Stimulated activated CD8-positive, alpha-beta memory T cell treated with anti-CD3 and anti-CD28 coated beads, Interleukin-15, amount 100 ng/mL, for 4 hours (primary cell): ENCODE measurements around the gene ARPC1A.
"Not testable (repeated sequence)": the region's sequence is repeated elsewhere in the genome, so short reads cannot be mapped to it uniquely, and the experiment has no call there.

ENCODE experiments used
- DNase-seq, 2 donors: peaks; one replicate each; pipeline ENCODE4 v3.0.0-alpha.2; 2020; ENCODE audit warnings: low read depth in 2 of 2

The ARPC1A gene

DNA sequence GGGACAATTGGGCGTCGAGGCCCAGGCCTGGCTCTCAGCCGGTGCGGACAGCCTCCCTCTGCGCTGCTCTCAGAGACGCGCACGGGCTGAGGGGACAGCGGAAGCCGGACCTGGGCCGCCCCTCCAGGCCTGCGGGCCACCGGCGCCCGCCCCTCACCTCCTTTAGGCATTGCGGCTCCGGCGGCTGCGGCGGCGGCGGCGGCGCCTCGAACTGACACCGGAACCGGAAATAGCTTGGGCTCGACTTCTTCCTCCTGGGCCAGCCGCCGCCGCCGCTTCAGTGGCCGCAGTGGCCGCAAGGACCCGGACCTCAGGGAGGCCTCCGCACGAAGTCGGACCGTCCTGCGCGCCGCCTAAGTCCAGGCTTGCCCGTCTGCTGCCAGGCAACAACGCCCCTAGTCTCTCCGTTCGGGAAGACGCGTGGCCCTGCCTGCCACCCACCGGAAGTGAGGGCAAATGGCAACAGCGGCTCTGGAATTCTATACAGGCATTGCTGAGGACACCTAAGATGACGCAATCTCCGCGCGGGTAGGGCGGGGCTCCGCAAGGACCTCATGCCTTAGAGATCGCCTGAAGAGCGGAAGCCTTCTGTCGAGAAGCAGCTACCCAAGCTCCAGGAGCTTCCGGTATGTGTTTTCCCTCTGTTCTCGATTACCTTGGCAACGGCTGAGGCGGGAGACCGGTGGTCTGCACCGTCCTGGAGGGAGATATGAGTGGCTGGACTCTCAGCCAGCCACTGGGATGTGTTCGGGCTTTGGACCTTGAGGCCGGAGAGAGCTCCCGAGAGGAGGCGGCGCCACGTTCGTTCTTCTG lies 82.9 kb downstream of the ARPC1A start, which contains the start of the genes BUD31 and PDAP1:
Gene BUD31 (plus strand): TSS at position 591 of the 813 bp plus-strand sequence. CDS start 2,124 bp downstream, outside the sequence.
Gene PDAP1 (minus strand): TSS at position 219 of the 813 bp plus-strand sequence. CDS start 49 bp downstream, at position 170.
- peak; percentile 90 to 91 for DNase-seq

DNA sequence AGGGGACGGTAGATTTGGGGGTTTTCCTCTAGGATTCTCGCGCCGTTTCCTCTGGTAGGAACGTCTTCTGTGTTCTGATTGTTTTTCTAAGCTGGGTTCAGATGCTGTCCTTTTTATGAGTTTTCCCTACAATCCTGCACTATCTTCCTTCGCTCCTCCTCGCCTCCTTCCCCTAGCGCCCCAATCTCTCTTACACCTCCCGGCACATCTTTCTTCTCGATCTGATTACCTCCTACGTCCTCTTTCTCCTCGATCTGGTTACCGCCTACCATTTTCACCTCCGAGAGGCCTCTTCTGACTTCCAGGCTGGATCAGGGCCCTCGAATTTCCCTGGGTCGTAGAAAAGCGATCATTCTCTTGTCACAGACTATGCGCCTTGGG lies 83.5 kb downstream of the ARPC1A start:
- no peak for DNase-seq

DNA sequence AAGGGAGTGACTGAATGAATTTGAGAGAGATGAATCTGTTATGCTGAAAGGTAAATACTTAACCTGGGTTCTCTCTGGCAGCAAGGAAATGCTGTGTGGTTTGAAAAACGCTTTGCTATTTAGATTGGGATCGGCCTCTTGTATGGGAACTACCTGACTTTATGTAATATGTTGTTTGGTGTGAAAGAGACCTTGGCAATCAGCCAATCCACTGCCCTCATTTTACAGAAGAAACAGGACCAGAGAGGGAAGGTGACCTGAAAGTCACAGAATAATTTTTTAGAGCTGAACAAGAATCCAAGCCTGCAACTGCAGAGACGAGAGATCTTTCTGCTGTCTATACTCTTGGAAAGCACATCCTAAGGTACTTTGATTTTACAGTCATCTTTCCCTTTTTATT lies 84.1 kb downstream of the ARPC1A start:
- DNase-seq, result no peak

DNA sequence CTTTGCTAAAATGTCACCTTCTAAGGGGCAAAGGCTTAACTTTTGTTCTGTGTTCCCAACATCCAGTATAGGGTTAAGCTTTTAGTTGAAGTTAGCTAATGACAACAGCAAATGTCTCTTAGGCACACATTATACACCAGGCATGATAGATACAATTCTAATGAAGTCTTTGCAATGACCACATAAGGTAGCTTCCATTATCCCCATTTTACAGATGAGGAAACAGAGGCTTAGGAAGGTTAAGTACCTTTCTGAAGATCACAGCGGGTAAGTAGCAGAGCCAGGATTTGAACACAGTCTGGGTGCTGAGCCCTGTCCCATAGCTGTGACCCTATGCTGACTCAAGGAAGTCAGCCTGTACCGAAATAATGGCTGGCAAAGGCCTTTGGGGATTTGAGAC lies 84.9 kb downstream of the ARPC1A start:
- no peak for DNase-seq

DNA sequence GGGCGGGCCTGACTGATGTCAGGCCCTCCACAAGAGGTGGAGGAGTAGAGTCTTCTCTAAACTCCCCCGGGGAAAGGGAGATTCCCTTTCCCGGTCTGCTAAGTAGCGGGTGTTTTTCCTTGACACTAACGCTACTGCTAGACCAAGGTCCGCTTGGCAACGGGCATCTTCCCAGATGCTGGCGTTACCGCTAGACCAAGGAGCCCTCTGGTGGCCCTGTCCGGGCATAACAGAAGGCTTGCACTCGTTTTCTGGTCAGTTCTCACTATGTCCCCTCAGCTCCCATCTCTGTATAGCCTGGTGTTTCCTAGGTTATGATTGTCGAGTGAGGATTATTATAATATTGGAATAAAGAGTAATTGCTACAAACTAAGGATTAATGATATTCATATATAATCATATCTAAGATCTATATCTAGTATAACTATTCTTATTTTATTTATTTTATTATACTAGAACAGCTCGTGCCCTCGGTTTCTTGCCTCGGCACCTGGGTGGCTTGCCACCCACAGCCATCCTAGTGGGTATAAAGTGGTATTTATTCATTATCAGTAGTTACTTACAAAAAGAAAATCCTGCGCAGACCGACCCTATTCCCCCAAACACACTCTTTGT lies 89.9 kb downstream of the ARPC1A start:
- not testable (repeated sequence) for DNase-seq
